RWPE1 (cell line): ENCODE results near the gene GRP.

Experiments used
- CTCF ChIA-PET: fragments of 350-600 bp; sonication (Branson Sonifier 250); formaldehyde crosslinking; extraction: SDS; loops from one replicate; lab custom pipeline; 2021; lab: Yijun Ruan, JAX
- POLR2A ChIA-PET: fragments of 400-600 bp; formaldehyde crosslinking; extraction: SDS; loops from one replicate; lab custom pipeline; 2020; ENCODE audit warnings: antibody characterized with exemption; ENCODE audit not compliant: low non-redundant PET; lab: Yijun Ruan, JAX
- DNase-seq: peaks from one replicate; pipeline ENCODE4 v3.0.0; 2012; ENCODE audit warnings: low spot score
- H3K27ac ChIP-seq: fragments of 450-650 bp; 2 replicates; pipeline ENCODE4 v1.5.1; 2017
- CTCF ChIP-seq: fragments of 450-650 bp; conservative IDR thresholded peaks from 2 replicates; pipeline ENCODE4 v1.5.1; 2017; ENCODE audit warnings: low read depth, mild to moderate bottlenecking

Gene GRP

GRCh38 chr18:59231877-59232276 is 11.9 kb downstream of the GRP start:
- ChIA-PET POLR2A (no interaction called here), CTCF (no interaction called here)
- DNase-seq = no peak
- no peak overlapping the region for H3K27ac ChIP-seq
- no peak for TF ChIP-seq CTCF

GRCh38 chr18:59232309-59233016 is 12.5 kb downstream of the GRP start:
- no peak for DNase-seq
- POLR2A ChIA-PET = no interaction called here
- no peak overlapping the region for H3K27ac ChIP-seq
- no peak for TF ChIP-seq CTCF
- CTCF ChIA-PET = no interaction called here

- ChIA-PET POLR2A (no interaction called here), CTCF (no interaction called here)
- no peak for TF ChIP-seq CTCF
- no peak for DNase-seq
- no peak overlapping the region for H3K27ac ChIP-seq
These were observed 13.1 kb downstream of the GRP start for GRCh38 chr18:59233017-59233410.

- POLR2A ChIA-PET = no interaction called here
- TF ChIP-seq CTCF = no peak
- DNase-seq = no peak
- H3K27ac ChIP-seq = no peak overlapping the region
- CTCF ChIA-PET = no interaction called here
These were observed 18.4 kb downstream of the GRP start for GRCh38 chr18:59238385-59238784.

GRCh38 chr18:59239642-59240041 is 19.7 kb downstream of the GRP start:
- DNase-seq = no peak
- H3K27ac ChIP-seq = no peak overlapping the region
- no peak for TF ChIP-seq CTCF
- ChIA-PET POLR2A (no interaction called here), CTCF (interaction anchor here (1.1 kb wide), 1 partner anchor 9 kb away, joined by 3 read pairs; no protein-coding TSS in a partner anchor)

- POLR2A ChIA-PET = no interaction called here
- DNase-seq = no peak
- CTCF ChIA-PET = no interaction called here
- TF ChIP-seq CTCF = no peak
- H3K27ac ChIP-seq = no peak overlapping the region
These were observed 22.9 kb downstream of the GRP start for GRCh38 chr18:59242906-59243305.

GRCh38 chr18:59246796-59247195 is 26.8 kb downstream of the GRP start:
- no peak overlapping the region for H3K27ac ChIP-seq
- DNase-seq = no peak
- no peak for TF ChIP-seq CTCF
- POLR2A ChIA-PET = no interaction called here
- CTCF ChIA-PET = no interaction called here
